NCI-H82 treated with DMSO at 0.1 percent for 48 hours (cell line): ENCODE results near the gene ADGRV1.

ENCODE experiments used
- DNase-seq: peaks from one replicate; lab custom pipeline; 2025; ENCODE audit not compliant: unreplicated experiment; lab: John Stamatoyannopoulos, UW

ADGRV1 gene

DNA sequence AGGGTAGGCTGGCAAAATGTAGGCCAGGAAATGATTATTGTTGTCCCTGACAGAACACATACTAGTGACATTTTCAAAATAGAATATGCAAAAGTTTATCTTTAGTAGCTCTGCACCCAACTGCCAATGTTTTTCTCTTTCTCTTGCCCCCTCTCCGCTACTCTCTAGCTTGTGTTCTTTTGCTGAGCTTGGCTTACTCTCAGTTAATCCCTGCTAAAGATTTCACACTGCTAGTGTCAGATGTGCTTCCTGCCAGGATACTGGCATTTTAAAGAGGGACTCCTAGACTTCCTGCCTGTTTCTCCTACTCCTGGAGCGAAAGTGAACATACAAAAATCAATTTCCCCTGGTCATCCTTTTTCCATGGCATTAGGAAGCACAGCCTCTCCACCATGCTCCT is 564.1 kb downstream of the ADGRV1 start:
- DNase-seq: no peak

DNA sequence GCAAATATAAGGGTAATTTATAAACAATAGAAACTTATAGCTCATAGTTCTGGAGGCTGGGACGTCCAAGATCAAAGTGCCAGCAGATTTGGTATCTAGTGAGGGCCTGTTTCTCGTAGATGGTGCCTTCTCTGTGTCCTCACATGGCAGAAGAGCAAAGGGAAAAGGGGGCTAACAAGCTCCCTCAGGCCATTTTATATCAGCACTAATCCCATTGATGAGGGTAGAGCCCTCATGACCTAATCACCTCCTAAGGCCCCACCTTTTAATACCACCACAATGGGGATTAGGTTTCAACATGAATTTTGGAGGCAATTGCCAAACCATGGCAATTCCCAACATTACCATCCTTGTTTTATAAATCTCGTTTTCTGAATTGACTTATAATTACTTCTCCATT is 564.7 kb downstream of the ADGRV1 start:
- DNase-seq: no peak

DNA sequence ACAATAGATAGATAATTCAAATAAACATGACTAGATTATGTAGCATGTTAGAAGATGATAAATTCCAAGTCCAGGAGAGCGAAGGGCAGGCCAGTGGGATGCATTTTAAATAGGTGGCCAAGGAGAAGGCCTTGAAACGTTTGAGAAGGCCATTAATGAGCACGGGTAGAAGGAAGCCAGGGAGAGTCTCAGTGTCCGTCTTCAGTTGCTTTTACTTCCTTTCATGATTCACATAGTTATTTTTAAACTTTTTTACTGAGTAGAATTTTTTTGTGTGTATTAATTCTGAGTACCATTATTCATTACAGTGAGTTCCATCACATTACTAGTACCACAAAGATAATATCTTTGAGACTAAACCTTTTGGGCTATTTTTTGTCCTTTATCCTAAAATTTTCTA is 565.3 kb downstream of the ADGRV1 start:
- DNase-seq: no peak

DNA sequence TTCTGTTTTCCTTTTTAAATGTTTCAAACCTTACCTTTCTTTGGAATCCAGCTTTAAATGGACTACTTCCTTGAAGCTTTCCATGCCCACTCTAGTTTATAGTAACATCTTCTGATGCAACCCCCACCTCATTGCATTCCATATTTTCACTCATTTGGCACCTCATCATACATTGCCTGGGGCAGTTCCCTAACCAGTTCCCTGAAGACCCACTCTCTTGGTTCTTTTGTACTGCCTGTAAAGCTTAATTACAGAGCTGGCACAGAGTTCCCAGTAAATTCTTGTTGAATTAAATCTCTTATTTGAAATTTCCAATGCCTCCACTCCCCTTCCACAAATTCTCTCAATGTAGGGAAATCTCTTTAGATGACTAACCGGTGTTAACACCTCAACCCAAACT is 567.3 kb downstream of the ADGRV1 start:
- DNase-seq: no peak

DNA sequence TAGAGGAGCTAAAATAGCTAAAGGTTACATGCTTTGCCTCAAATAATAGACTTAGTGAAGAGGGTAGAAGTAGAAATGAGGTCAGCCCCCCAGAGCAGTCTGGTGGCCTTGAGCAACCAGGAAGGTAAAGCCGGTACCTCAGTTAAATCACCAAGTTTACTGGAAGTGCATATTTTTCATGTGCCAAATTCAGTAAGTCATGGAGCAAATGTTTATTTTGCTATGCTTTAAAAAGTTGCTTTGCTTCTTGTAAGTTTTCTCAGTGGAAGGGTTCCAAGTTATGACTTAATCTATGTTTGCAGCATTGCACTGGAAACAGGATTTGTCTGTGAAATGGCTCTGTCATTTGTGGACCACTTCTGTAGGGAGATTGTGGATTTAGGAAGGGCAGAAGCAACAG is 567.9 kb downstream of the ADGRV1 start:
- no peak for DNase-seq

DNA sequence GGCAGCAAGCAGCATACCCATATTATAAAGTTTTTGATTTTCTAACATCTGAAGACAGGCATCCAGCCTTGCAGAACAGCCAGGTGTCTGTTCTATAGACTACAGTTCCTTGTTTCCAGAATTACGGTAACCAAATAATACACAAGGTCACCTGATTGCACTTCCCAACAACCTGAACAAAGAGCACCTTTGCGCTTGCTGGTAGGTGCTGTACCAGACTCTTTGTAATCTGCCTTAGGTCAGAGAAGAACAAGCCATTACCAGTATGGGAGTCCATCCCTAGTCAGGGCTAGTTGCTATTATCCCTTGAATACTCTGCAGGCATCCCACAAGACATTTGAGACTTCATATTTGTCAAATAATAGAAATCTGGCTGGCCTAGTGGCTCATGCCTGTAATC is 568.3 kb downstream of the ADGRV1 start:
- no peak for DNase-seq

DNA sequence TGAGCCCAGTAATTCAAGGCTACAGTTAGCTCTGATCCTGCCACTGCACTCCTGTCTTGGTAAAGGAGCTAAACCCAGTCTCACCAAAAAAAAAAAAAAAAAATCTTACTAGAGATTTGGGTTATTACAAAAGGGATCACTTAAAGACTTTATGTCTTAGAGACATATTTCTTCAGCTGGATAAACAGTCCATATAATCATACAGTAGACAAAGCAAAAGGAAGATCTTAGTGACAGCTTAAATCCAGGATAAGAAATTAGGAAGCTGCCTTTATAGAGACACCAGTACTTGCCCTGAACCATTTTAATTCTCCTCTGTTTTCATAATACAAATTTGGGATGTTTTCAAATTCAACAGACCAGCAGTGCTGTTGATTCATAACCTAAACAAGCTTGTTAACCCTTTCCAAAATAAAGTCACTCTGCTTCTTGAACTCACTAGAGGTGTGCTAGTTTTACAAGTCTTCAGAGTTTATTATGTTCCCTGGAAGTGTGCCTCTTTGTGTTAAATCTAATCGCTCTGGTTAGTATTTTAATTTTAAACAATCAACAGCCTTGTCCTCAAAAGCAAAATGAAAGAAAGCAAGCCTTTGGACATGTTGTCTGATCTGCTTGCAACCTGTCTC is 569.0 kb downstream of the ADGRV1 start:
- DNase-seq: no peak

DNA sequence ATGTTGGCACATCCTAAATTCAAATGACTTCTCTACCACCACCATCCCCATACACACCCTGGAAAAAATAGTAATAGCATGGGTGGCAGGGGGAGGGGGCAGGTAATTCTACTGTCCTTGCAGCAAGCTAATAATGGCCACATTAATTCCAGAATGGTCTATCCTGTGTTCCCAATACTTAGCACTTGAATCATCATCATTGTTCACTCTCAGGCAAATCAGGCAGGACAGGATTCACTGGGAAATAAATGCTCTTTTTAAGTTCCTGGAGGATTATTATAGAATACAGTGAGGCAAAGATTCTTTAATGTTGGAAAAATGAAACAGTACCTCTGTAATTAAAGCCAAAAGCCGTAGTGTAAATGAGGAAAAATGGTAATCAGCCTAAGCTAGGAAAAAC is 570.0 kb downstream of the ADGRV1 start:
- DNase-seq: no peak

DNA sequence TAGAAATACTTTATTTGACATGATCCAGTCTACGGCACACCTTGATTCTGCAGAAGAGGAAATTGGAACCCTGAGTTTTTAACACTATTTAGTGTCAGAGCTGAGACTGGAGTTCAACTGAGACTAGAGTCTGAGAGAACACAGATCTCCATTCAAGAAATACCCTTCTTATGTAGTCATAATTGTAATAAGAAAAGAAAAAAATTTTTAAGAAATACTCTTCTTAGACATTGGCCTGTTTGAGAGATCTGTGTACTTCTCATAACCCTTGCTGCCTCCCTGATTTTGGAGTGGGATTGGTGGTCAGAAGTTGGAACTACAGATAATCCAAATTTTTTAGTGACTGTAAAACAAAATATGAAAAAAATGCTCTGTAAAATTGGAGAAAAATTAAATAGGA is 571.2 kb downstream of the ADGRV1 start:
- no peak for DNase-seq

DNA sequence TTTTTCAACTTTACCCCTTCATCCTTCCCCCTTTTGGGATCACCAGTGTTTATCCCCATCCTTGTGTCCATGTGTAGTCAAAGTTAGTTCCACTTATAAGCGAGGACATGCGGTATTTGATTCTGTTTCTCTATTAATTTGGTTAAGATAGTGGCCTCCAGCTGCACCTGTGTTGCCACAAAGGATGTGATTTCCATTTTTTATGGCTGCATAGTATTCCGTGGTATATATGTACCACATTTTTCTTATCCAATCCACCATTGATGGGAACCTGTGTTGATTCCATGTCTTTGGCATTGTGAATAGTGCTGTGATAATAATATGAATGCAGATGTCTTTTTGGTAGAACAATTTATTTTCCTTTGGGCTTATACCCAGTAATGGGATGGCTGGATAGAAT is 572.2 kb downstream of the ADGRV1 start:
- no peak for DNase-seq

DNA sequence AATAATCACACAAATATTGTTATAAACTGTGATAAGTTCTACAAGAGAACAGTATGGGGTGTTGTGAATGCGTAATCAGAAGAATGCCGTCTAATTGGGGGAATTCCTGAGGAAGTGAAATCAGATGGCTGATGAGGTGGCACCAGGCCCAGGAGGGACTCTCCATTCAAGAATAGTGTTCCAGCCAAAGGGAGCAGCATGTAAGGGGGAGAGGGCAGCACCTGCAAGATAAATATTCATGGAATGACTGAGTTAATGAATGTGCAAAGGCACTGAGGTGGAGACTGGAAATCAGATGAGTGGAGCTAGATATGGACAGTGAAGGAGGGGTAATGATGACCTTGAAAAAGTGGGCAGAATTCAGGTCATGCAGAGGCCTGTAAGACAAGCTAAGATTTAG is 574.0 kb downstream of the ADGRV1 start:
- DNase-seq: no peak

DNA sequence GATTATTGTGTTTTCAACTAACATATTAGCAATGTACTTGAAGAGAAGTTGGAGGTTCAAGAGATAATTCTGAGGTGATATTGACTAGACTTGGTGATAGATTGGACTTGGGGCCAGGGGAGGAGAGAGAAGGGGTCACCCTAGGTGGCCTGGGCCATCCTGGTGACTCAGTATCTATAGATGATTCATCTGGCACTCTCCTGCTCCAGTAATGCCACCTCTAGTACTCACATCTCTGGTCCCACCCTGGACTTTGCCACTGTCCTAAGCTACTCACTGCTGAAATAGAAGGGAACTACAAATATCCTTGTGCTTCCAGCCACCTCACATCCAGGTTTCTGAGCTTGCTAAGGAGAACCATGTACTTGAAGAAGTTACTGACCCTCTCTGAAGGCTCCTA is 574.6 kb downstream of the ADGRV1 start:
- no peak for DNase-seq

DNA sequence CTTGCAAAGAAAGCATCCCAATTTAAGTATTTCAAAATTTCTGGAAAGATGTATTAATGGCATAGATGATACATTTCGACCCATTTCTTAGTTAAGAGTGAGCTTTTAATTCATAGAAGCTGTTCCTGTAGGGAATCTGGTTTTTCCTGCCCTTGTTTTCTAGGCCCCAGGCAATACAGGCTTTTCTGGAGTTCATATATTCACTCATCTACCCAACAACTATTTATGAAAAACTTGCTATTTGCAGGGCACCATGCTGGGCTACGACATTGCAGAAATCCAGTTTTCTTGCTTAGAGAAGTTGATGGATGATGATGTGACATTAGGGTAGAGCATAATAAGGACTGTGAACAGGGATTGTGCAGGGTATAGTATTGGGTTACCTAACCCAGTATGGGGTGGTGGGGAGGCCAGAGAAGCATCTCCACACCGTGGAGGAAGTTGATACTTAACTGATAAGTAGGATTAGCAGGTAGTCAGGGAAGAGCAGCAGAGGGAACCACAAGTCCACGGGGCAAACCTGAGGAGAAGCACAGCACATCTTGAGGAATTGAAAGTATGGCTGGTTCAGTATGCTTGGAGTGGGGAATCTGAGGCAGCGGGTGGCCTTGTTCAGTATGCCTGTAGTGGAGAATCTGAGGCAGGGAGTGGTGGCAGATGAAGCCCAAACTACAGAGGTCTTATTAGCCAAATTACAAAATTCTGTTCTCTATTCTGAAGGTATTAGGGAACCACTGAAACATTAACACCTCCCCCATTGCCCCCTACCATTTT is 577.1 kb downstream of the ADGRV1 start:
- no peak for DNase-seq

DNA sequence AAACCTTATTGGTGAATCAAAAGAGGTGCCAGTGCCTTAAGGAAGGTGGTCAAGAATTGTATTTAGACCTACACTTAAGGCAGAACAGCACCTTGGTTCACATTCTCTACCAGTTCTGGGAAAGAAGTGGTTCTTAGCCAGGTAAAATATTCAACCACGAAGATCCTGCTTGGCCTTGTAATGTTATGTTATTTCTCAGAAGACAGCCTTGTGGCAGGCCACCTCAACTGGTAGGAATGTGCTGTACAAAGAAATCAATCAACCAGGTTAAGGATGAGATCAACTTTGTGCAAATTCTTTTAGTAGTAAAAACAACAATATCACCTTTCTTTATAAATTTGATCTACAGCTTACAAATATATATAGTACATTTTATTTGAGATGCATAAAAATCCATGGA is 577.7 kb downstream of the ADGRV1 start:
- DNase-seq: no peak

DNA sequence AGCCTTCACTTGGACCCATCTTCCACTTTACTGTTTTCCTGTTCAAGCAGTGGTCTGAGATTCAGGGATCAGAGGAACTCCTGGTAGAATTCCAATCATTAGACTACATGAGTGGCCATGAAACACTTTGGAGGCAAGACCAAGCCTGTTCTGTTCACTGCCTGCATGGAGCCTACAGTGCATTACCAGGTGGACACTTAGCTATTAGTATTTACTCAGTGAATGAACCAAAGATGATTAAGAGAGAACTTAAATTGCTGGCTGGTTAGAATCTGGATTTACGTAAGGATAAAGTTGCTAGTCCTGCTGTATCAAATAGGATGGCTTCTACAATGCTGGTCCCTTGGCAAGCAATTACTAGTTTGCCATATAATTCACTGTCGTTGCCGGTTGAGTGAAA is 579.0 kb downstream of the ADGRV1 start:
- DNase-seq: no peak

DNA sequence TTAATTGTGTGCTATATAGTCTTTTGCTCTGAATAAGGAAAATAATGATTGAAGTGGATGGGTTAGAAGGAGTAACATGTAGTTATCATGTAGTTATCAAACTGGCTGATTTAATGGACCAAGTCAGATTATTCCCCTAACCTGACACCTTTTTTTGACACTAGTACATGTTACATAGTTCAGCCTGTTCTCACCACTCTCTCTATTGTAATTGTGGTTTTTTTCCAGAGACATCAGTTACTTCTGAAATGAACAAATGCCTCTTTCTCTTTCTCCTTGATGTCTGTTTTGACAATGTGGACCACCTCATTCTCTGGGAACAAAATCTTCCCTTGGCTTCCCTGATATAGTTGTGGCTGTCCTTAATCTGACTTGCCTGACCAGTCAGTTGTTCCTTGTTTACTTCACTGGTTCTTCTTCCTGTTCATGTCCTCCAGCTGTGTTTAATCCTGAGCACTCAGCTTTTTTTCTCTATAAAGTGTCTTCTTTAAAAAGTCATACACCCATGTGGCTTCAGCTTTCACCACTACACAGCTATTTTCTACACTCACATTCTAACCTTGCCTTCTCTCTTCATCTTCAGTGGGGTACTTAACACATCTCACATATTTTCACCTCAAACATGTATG is 581.1 kb downstream of the ADGRV1 start:
- DNase-seq: no peak

DNA sequence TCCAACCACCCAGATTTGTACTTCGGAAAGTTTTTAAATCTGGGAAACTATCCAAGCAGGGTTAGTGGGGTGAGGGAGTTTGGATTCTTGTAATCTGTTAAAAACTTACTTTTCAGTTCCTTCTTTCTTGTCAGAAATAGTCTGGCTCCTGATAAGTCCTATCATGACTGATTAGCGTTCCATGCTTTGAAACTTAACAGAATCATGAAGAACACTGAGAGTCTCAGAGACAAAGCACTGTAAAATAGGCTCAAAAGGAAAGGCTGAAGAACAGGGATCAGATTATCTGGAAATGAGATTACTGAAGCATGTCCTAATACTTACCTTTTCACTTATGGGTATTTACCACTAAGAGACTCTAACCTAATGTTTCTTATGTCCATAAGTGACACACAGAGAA is 582.1 kb downstream of the ADGRV1 start:
- DNase-seq: peak; percentile 44

DNA sequence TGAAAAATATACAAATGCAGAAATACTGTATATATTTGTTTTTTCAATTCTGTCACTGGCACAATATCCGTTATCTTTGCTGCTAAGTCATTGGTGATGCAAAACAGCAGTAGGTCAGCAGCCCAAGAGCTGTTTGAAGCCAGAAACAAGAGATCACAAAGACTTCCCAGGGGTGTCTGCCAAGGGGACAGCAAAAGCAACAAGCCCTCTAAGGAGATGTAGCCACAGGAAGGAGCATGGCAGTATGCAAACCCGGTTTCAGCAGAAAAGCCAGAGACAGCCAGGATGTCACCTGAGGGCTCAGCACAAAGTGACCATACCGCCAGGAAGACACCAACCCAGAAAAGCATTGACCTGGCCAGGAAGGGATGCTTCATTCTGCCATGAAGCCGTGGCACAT is 583.0 kb downstream of the ADGRV1 start:
- DNase-seq: no peak

DNA sequence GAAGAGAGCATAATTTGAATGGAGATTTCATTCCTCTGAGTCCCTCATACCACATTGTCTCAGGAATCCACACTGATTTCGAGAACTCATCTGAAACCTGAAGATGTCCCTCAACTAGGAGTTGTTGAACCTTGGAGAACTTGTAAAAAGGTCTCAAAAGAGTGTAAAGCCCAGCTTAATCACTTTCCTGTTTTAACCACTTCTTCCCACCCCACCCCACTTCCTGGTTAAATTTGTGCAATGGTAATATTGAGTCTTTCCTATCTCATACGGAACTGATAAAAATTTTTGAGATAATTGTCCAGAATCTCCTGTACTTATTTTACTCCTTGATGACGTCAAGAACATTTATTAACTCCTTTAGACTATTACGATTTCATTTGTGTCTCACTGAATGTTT is 583.8 kb downstream of the ADGRV1 start:
- DNase-seq: no peak

DNA sequence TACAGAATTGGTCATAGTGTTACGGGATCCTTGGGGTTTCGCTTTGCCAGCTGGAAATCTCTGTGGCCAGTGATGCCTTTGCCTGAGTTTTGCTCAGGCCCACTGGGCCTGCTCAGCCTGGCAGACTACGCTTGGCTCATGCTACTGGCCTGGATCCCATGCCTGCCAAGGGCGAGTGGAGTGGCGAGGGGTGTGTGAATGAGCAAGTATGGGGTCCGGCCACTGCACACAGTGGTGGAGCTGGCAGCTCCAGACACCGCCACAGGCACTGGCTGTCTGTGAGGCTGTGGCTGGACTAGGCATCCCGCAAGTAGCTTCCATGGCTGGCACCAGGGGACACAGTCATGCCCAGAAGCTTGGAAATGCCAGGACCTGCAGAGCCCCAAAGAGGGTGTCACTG is 584.2 kb downstream of the ADGRV1 start:
- DNase-seq: no peak

DNA sequence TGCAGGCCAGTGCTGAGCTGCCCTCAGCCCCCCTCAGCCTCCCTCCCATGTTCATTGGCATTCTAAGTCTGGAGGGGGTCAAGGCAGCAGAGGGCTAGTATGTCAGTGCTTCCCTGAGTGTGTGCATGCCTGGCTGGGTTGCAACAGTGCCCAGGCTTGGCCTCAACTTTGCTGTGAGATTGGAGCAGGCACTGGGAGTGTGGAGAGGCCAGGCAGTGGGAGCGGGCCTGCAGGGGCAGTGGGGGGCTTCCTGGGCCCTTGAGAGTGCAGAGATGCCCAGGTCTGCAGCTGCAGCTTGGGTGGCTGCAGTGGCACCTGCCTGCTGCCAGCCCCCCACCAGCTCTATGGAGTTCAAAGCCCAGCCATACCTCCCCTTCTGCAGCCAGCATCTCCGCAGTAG is 585.2 kb downstream of the ADGRV1 start:
- DNase-seq: no peak

DNA sequence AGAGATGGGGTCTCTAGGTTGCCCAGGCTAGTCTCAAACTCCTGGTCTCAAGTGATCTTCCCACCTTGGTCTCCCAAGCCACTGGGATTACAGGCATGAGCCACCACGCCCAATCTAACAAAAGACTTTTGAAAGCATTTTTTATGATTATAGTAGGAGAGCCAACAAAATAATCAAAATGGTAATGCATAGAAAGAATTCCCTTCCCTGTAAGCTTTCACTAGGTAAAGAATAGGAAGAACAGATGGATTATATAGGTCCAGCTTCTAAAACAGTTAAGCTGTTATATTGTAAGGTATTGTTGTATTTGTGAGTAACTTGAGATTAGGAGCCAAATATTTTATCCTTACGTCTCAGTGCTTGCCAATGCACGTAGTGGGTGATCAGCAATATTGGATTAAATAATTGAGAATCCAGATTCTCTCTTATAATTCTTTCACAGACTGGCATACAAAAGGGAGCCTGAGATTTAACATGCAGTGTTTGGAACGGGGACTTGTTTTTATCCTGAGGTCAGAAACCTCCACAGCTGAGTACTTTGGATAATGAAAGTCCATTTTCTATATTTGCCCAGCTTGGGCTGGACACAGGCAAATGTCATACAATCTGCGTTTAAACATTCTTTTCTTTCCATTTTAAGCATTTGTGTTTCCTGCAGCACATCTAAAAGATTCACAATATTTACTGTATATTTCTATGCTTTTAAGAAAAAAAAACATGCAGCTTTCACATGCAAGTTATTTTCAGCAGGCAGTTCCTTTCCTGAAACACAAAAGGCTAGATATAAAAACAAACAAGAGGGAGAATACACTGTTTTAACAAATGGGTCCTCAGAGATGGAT is 586.1 kb downstream of the ADGRV1 start:
- no peak for DNase-seq
